Esophagus muscularis mucosa (tissue), 3 donors: ENCODE data around the gene TBX18.

Experiments
- CTCF ChIP-seq, 3 experiments: fragments of 200-600 bp in 2 of 3; fragments of 450-650 bp in 1 of 3; sonication (generic) in 2 of 3; IDR thresholded peaks; one replicate each; pipeline ENCODE4 v1.5.1; 2017 to 2019; ENCODE audit warnings: antibody characterized with exemption in 3 of 3, mild to moderate bottlenecking in 2 of 3, moderate library complexity in 1 of 3
- POLR2A ChIP-seq: fragments of 450-650 bp; IDR thresholded peaks from one replicate; pipeline ENCODE4 v1.6.1; 2017; ENCODE audit warnings: antibody characterized with exemption, moderate library complexity, mild to moderate bottlenecking, low read depth

GRCh38 chr6:84773431-84774156 is 9.2 kb upstream of the TBX18 start:
- TF ChIP-seq CTCF (IDR thresholded peaks at IDR 0.05) (no peak), POLR2A (no peak)
